Astrocyte (in vitro differentiated cells and primary cell): ENCODE data around the gene KRTAP12-2.

Experiments used
- EZH2 ChIP-seq: IDR thresholded peaks from 2 replicates; pipeline ENCODE4 v1.6.1; 2012; ENCODE audit warnings: mild to moderate bottlenecking, low read length, inconsistent platforms; ENCODE audit not compliant: insufficient read depth
- TF ChIP-seq, protein P1 (sequence below): IDR thresholded peaks from 2 replicates; pipeline ENCODE4 v1.5.1; 2011; ENCODE audit warnings: low read depth, mild to moderate bottlenecking, inconsistent platforms, low read length, moderate library complexity; ENCODE audit not compliant: insufficient read depth

DNA sequence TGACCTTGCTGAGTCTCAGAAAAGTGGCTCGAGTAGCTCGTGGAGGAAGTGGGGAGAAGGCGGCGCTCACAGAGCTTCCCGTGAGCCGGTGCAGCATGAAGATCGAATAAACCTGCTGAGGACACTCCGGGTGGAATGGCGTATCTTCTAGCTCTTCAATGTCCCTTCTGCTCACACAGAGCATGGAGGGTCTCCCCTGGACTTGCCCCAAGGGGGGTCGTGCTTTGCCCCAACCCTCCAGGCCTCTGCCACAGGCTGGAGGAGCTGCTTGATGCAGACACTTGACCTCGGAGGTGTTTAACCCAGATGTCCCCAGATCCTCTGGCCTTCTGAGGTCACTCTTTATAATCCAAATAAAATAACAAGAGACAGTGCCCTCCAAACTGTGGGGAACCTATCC is 28.0 kb upstream of the KRTAP12-2 start:
- TF ChIP-seq, protein P1, sequence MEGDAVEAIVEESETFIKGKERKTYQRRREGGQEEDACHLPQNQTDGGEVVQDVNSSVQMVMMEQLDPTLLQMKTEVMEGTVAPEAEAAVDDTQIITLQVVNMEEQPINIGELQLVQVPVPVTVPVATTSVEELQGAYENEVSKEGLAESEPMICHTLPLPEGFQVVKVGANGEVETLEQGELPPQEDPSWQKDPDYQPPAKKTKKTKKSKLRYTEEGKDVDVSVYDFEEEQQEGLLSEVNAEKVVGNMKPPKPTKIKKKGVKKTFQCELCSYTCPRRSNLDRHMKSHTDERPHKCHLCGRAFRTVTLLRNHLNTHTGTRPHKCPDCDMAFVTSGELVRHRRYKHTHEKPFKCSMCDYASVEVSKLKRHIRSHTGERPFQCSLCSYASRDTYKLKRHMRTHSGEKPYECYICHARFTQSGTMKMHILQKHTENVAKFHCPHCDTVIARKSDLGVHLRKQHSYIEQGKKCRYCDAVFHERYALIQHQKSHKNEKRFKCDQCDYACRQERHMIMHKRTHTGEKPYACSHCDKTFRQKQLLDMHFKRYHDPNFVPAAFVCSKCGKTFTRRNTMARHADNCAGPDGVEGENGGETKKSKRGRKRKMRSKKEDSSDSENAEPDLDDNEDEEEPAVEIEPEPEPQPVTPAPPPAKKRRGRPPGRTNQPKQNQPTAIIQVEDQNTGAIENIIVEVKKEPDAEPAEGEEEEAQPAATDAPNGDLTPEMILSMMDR, result no peak
- TF ChIP-seq EZH2, result no peak
